ENCODE data around the gene CRCP. TPM values are rescaled to one million over a fixed set of nuclear protein-coding genes. Genes with fewer than 3 reads are reported as not detected.

Gene CRCP
- polyA plus RNA-seq, 2 of the 4 experiments (the other 2 are of a cell fraction) = 33.1 to 40.3 TPM

- TF ChIP-seq, protein P1, sequence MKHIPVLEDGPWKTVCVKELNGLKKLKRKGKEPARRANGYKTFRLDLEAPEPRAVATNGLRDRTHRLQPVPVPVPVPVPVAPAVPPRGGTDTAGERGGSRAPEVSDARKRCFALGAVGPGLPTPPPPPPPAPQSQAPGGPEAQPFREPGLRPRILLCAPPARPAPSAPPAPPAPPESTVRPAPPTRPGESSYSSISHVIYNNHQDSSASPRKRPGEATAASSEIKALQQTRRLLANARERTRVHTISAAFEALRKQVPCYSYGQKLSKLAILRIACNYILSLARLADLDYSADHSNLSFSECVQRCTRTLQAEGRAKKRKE (CRISPR knock-in tag; IDR thresholded peaks at IDR 0.05; ENCODE audit: low read depth) = no peak
- TF ChIP-seq MAFK (IDR thresholded peaks at IDR 0.05; ENCODE audit: partially characterized antibody) (no peak), GATA3 (IDR thresholded peaks at IDR 0.05; ENCODE audit: borderline replicate concordance) (no peak)
Observed at GRCh38 chr7:66092654-66093053, 22.0 kb upstream of the CRCP start (continued).

DNA sequence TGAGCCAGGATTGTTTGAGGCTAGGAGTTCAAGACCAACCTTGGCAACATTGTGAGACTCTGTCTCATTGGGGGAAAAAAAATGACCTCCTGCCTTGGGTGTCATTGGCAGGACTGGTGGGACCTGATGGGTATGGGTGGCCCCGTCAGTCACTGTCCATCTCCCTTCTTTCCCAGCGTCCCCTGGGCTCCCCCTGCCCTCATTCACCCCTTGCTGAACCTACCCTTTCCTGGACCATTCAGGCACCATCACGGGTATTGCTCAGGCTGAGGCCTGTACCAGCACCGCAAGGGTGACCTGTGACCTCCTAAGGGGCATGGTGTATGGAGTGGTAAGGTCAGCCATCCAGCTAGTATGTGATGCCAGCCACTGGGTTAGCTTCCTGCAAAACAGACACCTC lies 19.6 kb upstream of the CRCP start:
- no peak for DNase-seq (ENCODE audit: low read depth in 1 of 2, low spot score in 1 of 2)
- peaks cover 7% of the 10 kb centered on the region; the same call in 2 of the 3 replicates for H3K4me1 ChIP-seq
- H3K4me3 ChIP-seq = no peak overlapping the region
- H3K4me2 ChIP-seq = no peak overlapping the region
- no peak for ATAC-seq
- no peak for FAIRE-seq
- H3K27ac ChIP-seq = no peak overlapping the region
- no peak for TF ChIP-seq E2F6 (IDR thresholded peaks at IDR 0.05; ENCODE audit: borderline replicate concordance, low read depth)
- TF ChIP-seq SREBF2 (IDR thresholded peaks at IDR 0.05) = no peak
- no peak for TF ChIP-seq POLR2AphosphoS2 (conservative IDR thresholded peaks at IDR 0.05; ENCODE audit: low read length)
- TF ChIP-seq NFE2L2 (conservative IDR thresholded peaks at IDR 0.05; ENCODE audit: low read length) = no peak
- no peak for TF ChIP-seq BCL3 (IDR thresholded peaks at IDR 0.05)
- TF ChIP-seq HOXA7 (CRISPR knock-in tag; IDR thresholded peaks at IDR 0.05) = no peak
- no peak for TF ChIP-seq FOSB (CRISPR knock-in tag; IDR thresholded peaks at IDR 0.05)
- TF ChIP-seq, protein P2, sequence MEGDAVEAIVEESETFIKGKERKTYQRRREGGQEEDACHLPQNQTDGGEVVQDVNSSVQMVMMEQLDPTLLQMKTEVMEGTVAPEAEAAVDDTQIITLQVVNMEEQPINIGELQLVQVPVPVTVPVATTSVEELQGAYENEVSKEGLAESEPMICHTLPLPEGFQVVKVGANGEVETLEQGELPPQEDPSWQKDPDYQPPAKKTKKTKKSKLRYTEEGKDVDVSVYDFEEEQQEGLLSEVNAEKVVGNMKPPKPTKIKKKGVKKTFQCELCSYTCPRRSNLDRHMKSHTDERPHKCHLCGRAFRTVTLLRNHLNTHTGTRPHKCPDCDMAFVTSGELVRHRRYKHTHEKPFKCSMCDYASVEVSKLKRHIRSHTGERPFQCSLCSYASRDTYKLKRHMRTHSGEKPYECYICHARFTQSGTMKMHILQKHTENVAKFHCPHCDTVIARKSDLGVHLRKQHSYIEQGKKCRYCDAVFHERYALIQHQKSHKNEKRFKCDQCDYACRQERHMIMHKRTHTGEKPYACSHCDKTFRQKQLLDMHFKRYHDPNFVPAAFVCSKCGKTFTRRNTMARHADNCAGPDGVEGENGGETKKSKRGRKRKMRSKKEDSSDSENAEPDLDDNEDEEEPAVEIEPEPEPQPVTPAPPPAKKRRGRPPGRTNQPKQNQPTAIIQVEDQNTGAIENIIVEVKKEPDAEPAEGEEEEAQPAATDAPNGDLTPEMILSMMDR (IDR thresholded peaks at IDR 0.05) = no peak
- no peak for TF ChIP-seq REST (IDR thresholded peaks at IDR 0.05)
- no peak for TF ChIP-seq FOSL2 (IDR thresholded peaks at IDR 0.05)
- no peak for TF ChIP-seq FOSL2 (CRISPR knock-in tag; IDR thresholded peaks at IDR 0.05)
- TF ChIP-seq ZNF302 (CRISPR knock-in tag; IDR thresholded peaks at IDR 0.05) = no peak
- no peaks in the 10 kb centered on the region for H3K9me3 ChIP-seq
- 78% methylated on average over 4 of the region's 4 CpGs for WGBS (ENCODE audit: missing lambda C conversion rate)
- ChIA-PET CTCF (interaction anchor here (1.0 to 1.3 kb wide), 2 partner anchors 19 to 64 kb away, joined by 3 read pairs; no protein-coding TSS in a partner anchor), POLR2A (no interaction called here)

DNA sequence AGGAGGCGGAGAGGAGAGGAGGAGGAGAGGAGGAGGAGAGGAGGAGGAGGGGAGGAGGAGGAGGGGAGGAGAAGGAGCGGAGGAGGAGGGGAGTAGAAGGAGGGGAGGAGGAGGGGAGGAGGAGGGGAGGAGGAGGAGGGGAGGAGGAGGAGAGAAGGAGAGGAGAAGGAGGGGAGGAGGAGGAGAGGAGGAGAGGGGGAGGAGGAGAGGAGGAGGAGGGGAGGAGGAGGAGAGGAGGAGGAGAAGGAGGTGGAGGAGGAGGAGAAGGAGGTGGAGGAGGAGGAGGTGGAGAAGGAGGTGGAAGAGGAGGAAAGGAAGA lies 15.5 kb upstream of the CRCP start:
- Histone ChIP-seq H3K4me1 (peaks cover 17% of the 10 kb centered on the region), H3K4me3 (peak overlapping the region; percentile 45; the same call in 2 of the 3 replicates), H3K9me3 (no peaks in the 10 kb centered on the region), H3K4me2 (peak overlapping the region; percentile 89), H3K27ac (peak overlapping the region; percentile 95 to 97)
- no peak for TF ChIP-seq KDM1A (IDR thresholded peaks at IDR 0.05; ENCODE audit: low read depth)
- TF ChIP-seq, protein P1 (CRISPR knock-in tag; IDR thresholded peaks at IDR 0.05; ENCODE audit: low read depth) = no peak
- TF ChIP-seq, protein P2 (IDR thresholded peaks at IDR 0.05) = no peak
- CTCF ChIA-PET = no interaction called here
- no CpG with 5 or more reads among the region's 2 CpGs for WGBS (ENCODE audit: missing lambda C conversion rate)
- POLR2A ChIA-PET = no interaction called here
- FAIRE-seq = no peak
- DNase-seq (ENCODE audit: low read depth in 1 of 2, low spot score in 1 of 2) = peak in 1 of 2 experiments; percentile 50
- ATAC-seq = no peak

Measured in A549 (cell line).